Activated naive CD4-positive, alpha-beta T cell (primary cell): Measurements from ENCODE around the gene GRID2IP.
A peak's percentile ranks its signal among the peaks of the same experiment; 100 is the strongest.

Experiments used
- DNase-seq, 4 experiments: peaks; one replicate each; lab custom pipeline; 2025; lab: John Stamatoyannopoulos, UW

Gene GRID2IP

DNA sequence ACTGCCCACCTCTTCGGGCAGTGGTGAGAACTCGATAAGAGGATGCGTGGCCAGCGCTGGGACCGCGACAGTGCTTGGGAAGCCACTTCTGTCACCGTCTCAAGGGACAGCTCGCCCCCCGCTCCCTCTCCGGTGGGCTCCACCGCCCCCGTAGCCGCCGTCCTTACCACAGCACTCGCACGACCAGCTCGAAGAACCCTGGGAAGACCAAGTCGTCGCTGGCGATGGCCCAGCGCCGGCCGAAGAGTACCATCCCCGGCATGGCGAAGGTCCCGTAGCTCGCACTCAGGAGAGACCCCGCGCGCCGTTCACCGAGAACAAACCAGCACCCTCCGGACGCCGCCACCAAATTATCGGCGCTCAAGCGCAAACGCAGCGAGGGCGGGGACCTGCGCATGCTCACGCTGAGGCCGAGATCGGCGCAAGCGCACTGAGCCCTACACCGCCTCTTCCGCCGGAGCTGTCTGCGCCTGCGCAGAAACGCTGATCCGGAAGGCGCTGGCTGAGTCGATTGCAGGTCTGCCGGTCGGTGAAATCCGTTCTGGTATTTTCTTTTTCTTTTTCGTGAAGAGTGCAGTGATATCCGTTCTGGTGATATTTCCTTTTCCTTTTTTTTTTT, 103.6 kb downstream of the GRID2IP start, which contains the start of gene DAGLB:
Gene DAGLB, minus strand, starts transcription at position 374 of the 619 bp plus-strand sequence. Its CDS starts 112 bp downstream, at position 262.
- peak; percentile 94 to 96 (median 94) for DNase-seq
